Measurements from ENCODE around the gene RHBDD3.
"Not testable (repeated sequence)": the region's sequence is repeated elsewhere in the genome, so short reads cannot be mapped to it uniquely, and the experiment has no call there.

DNA sequence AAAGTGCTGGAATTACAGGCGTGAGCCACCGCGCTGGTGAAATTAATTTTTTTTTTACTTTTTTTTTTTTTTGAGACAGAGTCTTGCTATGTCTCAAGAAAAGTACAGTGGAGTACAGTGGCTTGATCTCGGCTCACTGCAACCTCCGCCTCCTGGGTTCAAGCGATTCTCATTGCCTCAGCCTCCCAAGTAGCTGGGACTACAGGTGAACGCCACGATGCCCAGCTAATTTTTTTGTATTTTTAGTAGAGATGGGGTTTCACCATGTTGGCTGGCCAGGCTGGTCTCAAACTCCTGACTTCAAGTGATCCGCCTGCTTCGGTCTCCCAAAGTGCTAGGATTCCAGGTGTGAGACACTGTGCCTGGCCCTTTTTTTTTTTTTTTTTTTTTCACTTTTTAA lies 19.9 kb downstream of the RHBDD3 start:
- TF ChIP-seq, protein P1, sequence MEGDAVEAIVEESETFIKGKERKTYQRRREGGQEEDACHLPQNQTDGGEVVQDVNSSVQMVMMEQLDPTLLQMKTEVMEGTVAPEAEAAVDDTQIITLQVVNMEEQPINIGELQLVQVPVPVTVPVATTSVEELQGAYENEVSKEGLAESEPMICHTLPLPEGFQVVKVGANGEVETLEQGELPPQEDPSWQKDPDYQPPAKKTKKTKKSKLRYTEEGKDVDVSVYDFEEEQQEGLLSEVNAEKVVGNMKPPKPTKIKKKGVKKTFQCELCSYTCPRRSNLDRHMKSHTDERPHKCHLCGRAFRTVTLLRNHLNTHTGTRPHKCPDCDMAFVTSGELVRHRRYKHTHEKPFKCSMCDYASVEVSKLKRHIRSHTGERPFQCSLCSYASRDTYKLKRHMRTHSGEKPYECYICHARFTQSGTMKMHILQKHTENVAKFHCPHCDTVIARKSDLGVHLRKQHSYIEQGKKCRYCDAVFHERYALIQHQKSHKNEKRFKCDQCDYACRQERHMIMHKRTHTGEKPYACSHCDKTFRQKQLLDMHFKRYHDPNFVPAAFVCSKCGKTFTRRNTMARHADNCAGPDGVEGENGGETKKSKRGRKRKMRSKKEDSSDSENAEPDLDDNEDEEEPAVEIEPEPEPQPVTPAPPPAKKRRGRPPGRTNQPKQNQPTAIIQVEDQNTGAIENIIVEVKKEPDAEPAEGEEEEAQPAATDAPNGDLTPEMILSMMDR (IDR thresholded peaks at IDR 0.05): not testable (repeated sequence)
- TF ChIP-seq POLR2A (IDR thresholded peaks at IDR 0.05): not testable (repeated sequence)
